OCI-M1 (cell line): ENCODE data around the gene KIDINS220.

ENCODE experiments used
- DNase-seq: peaks from one replicate; lab custom pipeline; 2025; lab: John Stamatoyannopoulos, UW

The KIDINS220 gene

DNA sequence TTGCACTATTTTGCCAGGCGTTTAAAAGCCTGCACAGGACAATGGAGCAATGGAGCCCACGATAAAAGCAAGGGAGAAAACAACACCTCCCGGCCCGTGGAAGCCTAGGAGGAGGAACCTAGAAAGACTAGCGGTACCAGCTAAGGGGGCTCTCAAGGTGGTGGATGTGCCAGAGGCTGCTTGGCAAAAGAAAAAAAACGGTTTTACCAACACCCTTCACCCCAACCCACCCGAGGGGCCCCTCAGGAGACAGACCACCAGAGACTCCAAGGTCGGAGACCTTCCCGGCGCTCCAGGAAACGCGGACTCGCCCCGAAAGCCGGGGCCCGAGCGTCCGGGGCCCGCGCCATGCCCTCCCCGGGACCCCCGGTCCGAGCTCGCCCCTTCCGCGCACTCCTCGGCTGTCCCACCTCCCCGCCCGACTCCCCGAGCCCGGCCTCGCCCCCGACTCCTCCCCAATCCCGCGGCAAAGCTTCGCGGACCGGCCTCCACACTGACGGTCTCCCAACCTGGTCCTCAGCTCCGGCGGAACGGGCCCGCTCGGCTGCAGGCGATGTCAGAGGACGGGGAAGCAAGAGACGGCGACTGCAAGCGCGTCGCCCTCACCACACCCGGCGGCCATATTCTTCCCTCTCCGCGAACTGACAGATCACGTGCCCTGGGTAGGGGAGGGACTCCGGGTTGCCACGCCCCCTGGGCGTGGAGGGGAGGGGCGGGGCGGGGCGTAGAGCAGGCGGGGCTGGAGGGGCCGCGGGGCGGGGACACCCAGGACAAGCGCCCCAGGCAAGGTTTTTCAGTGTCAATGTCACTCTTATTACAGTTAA, at the start of gene KIDINS220:
TSS of gene KIDINS220 (minus strand) at position 643 of the 824 bp plus-strand sequence. CDS start 10,520 bp downstream, outside the sequence.
- peak; percentile 81 for DNase-seq

GRCh38 chr2:8886876-8887275, 49.5 kb upstream of the KIDINS220 start:
- DNase-seq: no peak

DNA sequence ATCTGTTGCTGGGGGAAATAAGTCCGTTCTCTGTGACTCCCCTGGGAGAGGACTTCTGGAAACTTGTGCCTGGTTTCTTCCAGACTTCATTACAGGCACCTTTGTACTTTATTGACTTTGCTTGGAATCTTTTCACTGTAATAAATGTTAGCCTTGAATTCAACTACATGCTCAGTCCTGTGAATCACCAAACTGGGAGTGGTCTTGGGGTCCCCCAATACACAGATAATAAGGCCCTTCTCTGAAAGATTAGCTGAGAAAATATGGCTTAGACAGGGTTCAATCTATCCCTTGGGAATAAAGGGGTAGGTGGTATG, 48.7 kb upstream of the KIDINS220 start:
- DNase-seq: no peak

GRCh38 chr2:8885449-8886201, 48.2 kb upstream of the KIDINS220 start:
- DNase-seq: no peak

DNA sequence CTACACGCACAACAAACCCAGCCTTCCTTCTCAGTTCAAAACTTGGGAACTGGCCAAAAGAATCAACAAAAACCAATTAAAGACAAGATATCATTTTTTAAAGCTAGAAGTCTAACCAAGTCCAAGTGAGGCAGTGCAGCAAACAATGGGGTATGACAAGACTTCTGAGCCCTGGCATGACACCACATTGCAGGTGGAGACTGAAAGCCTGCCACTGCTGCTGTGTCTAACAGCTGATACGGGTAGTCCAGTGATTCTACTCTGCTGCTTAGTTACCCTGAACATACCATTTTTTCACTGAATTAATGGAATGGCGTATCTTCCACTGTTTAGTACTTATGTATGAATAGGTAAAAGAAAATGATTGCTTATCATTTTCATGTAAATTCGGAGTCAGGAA, 47.4 kb upstream of the KIDINS220 start:
- DNase-seq: no peak

- no peak for DNase-seq
Observed at GRCh38 chr2:8882094-8882493, 44.7 kb upstream of the KIDINS220 start.

DNA sequence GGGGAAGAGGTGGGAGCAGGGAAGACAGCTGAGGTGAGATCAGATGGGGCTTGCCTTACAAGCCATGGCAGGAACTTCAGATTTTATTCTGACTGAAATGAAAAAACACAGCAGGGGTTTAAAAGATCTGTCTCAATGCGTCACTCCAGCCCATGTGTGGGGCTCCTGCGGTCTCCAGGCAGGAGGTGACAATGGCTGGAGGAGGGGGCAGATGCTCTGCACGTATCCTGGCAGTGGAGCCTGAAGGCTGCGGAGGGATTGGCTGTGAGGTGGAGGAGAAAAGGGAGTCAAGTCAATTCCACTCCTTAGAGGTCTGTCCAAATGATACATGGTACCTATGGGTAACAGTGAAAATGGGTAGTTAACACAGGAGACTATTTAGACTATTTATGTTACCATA, 40.5 kb upstream of the KIDINS220 start:
- no peak for DNase-seq

DNA sequence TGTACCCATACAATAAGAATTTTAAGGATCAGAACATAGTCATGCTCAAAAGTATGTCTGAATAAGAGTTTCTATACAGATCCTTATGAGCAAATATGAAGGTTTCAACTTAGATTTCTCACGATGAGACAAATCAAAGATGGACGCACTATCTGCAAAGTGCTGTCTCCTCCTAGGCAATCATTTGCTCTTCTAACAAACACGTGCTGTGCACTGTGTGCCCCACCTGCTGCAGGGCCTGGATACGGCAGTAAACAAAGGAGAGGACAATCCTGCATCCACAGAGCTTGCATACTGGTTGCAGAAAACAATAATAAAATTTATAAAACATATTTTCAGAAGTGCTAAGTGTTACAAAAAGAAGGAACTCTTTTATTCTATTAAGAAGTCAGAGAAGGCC, 39.9 kb upstream of the KIDINS220 start:
- no peak for DNase-seq

GRCh38 chr2:8876628-8877027, 39.2 kb upstream of the KIDINS220 start:
- DNase-seq: no peak

DNA sequence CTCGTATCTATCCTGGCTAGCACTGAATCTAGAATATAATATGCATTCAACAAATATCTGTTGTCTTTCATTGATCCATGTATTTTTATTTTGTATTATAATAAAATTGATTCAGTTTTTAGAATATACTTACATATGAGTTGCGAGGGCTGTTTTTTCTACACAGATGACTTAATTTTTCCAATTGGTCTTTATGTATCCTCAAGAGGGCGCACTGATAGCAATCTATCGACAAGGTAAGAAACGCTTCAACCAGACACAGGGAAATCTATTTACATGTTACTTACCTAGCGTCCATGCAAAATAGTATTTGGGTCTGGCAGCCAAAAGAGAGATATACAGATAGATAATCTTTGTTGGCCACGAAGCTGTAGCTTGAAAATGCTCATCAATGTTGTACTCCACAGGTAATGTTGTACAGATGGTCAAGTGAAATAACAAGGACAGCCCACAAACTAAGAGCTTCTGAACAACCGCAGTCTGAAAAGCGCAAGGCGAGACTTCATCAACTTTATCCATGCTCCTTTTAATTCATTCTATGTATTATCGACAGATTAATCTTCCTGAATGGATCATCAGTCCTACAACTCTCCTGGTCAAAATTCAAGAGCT, 35.5 kb upstream of the KIDINS220 start:
- DNase-seq: peak; percentile 33

- DNase-seq: no peak
Observed at GRCh38 chr2:8870441-8870840, 33.0 kb upstream of the KIDINS220 start.

GRCh38 chr2:8867363-8867762, 29.9 kb upstream of the KIDINS220 start:
- DNase-seq: no peak

DNA sequence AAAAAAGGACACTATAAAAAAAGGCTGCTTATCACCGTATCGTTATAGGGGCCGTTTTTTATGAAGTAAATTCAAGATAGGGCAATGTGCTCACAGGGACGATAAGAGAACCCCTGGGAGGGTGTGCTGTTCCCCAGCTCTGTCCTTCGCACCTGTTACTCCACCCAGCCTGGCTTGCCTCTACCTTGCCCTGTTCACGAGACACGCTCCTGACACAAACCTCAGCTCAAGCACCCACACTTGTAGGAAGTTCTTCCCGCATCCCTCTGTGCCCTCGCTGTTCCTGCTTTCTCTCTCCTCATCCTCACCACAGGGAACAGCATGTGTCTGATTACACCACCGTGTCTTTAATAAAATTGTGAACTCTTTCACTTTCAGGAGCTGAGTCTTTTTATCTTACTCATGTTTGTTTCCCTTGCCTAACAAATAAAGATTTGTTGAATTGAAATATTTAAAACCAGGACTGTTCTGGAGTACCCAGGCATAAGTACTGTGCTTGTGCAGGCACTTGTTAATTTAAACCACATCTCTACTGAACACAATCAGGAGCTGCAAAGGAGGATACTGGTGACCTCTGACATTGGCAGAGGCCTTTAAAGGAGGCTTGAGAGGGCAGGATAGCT, 26.0 kb upstream of the KIDINS220 start:
- no peak for DNase-seq

DNA sequence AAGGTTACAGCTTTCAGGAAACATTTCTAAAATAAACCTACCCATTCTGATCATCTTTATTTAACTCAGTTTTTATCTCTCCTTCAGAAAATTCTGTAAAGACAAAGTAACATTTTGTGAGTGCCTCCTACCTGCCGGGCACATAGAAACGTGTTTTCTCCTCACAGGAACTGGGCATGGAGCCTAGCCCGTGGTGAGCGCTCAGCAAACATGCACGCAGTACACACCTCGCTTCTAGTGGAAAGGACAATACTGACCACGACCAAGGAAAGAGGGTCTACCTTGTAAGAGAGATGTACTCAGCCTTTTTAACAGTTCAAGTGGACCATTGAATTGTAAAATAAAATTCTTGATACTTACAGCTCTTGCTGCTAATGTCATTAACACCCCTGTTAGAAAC, 24.8 kb upstream of the KIDINS220 start:
- DNase-seq: no peak

GRCh38 chr2:8861797-8862196, 24.4 kb upstream of the KIDINS220 start:
- no peak for DNase-seq

DNA sequence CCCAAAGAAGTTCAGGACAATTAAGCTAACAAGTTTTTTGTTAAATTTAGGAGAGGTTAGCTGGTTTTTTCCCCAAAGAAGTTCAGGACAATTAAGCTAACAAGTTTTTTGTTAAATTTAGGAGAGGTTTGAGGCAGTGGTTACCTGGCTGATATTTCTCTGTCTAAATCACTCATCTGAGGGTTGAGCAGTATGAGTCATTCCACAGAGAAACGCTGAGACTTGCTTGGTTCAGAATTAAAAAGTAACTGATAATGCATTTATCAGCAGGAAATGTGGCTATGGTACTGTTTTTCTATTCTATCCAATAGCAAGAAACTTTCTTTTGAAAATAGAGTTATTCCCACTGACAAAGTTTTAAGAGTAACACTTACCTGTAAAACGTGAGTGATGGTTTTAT, 22.8 kb upstream of the KIDINS220 start:
- DNase-seq: no peak

GRCh38 chr2:8858910-8859309, 21.5 kb upstream of the KIDINS220 start:
- DNase-seq: no peak

- DNase-seq: no peak
Observed at GRCh38 chr2:8858264-8858663, 20.9 kb upstream of the KIDINS220 start.

GRCh38 chr2:8857709-8858108, 20.3 kb upstream of the KIDINS220 start:
- no peak for DNase-seq

DNA sequence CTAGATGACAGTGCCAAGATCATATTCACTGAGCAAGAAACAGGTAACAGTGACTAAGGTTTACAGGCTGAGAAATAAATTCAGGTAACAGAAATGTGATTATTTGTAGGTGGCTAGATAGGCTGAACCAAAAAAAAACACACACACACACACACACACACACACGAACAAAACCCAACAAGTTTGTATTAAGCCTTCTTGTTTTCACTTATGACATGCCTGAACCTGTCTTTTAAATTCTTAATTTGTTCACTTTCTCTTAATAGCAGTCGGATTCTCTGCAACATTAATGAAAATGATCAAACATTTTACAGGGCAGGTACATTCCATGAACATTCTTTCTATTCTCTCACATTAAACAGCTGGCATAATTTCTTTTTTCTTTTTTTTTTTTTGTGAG, 18.8 kb upstream of the KIDINS220 start:
- DNase-seq: no peak

DNA sequence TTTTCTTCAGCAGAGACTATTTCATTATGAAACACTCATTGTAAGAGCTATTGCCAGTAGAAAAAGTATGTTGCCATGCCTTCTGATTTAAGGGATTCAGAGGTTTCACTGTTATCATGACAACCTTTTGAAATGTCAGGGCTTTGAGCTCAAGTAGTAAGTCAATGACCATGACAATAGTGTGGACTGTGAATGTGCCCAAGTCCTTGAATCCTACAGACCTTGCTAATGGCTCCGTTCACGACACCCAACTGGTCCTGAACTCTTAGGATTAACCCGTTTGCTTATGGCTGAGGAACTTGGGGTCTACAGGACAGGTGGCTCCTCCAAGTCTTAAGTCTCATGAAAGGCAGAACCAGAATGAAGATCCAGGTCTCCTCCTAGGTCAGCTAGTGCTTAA, 17.6 kb upstream of the KIDINS220 start:
- DNase-seq: no peak

DNA sequence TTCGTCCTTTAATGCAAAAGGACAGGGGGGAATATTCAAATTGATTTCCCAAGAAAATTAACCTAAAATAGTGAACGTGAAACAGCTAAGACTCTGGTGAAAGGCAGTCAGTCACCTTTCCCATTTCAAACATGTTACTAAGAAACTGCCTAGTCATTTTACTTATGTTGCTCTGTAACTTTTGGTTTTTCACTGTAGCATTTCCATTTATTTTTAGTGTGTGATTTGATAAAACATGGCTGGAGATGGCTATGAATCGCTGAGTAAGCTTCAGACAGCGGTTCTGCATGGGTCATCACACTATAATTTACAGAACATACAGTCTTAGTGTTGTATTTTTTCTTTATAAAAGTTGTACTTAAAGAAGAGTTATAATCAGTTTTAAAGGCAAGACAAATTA, 16.0 kb upstream of the KIDINS220 start:
- peak; percentile 11 for DNase-seq
